H1 (cell line): ENCODE results near the gene SLC25A26. TPM values are rescaled to one million over a fixed set of nuclear protein-coding genes. Genes with fewer than 3 reads are reported as not detected.

Experiments
- EGR1 ChIP-seq: IDR thresholded peaks from 2 replicates; pipeline ENCODE4 v1.6.1; 2011; ENCODE audit warnings: low read depth, low read length, borderline replicate concordance
- polyA plus RNA-seq, 7 experiments: library from polyadenylated mRNA; depleted of rRNA in 3 of 7; stranded (reverse) in 5 of 7; unstranded in 2 of 7; fragments of >200 nt in 5 of 7; fragments of 200-250 nt in 2 of 7; gene quantifications; 1 replicate in 5 of 7; 2 replicates in 1 of 7; 4 replicates in 1 of 7; pipeline versions ENCODE4 v1.2.1 to v1.2.3, GENCODE V29; 2011 to 2013; ENCODE audit warnings: missing spikeins in 2 of 7, mixed read lengths in 2 of 7
- total RNA-seq: library from RNA; stranded (reverse); fragmentation: NEBNext Ultra II Directional; extraction: Animal tissue kit (Norgen Biotek cat#: 25700); gene quantifications from 2 replicates; pipeline ENCODE4 v1.2.1, GENCODE V29; 2021

The SLC25A26 gene
- total and polyA plus RNA-seq, 2 of the 8 experiments (the other 6 are each of a cell fraction or from before 2014, with no cell fraction given): 30.0 to 37.0 TPM

DNA sequence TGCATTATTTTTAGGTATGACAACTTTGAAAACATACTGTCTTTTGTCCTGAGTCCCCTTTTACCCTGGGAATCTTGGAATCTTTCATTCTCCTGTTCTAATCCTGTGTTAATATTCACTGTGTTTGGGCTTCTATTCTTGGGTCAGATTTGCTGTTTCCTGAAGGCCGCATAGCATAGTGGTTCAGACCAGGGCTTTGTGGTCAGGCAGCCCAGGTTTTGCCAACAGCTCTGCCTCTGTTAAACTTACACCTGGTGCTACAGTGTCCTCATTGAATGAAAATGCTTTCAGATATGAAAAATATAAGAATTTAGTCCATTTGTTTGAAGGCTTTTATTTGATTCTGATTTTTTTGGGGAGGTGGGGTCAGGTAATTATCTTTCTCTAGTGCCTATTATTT lies 58.4 kb downstream of the SLC25A26 start (continued):
- TF ChIP-seq EGR1: no peak
